Measurements from ENCODE around the gene H6PD.

Gene H6PD

GRCh38 chr1:9261496-9261895, 26.9 kb downstream of the H6PD start:
- Histone ChIP-seq H3K36me3 (ENCODE audit: low read length) (no peaks in the 10 kb centered on the region), H3F3A (ENCODE audit: insufficient read depth) (0 out of 2 replicates have a peak, but pooled peaks cover 6% of the 10 kb centered on the region), H2AFZ (ENCODE audit: low read depth, low read length, severe bottlenecking) (no peak overlapping the region), H3K4me3 (ENCODE audit: insufficient read depth, low read length, poor library complexity, severe bottlenecking) (no peak overlapping the region), H3K27ac (ENCODE audit: low read depth, low read length) (no peak overlapping the region), H3K9me2 (replicated peaks; ENCODE audit: insufficient read depth, low read length) (no peaks in the 10 kb centered on the region), H3K9me3 (ENCODE audit: insufficient read depth, low read length) (peaks cover 21% of the 10 kb centered on the region), H3K9ac (ENCODE audit: low read length) (no peak overlapping the region), H3K4me2 (ENCODE audit: low read depth, low read length, poor library complexity, severe bottlenecking) (no peak overlapping the region), H3K27me3 (ENCODE audit: low read length) (no peaks in the 10 kb centered on the region), H3K79me2 (ENCODE audit: insufficient read depth, low read length) (no peaks in the 10 kb centered on the region), H4K20me1 (ENCODE audit: low read depth, low read length) (no peaks in the 10 kb centered on the region)
- TF ChIP-seq EZH2phosphoT487 (conservative IDR thresholded peaks at IDR 0.05; ENCODE audit: low read length), result no peak
- TF ChIP-seq, protein P1, sequence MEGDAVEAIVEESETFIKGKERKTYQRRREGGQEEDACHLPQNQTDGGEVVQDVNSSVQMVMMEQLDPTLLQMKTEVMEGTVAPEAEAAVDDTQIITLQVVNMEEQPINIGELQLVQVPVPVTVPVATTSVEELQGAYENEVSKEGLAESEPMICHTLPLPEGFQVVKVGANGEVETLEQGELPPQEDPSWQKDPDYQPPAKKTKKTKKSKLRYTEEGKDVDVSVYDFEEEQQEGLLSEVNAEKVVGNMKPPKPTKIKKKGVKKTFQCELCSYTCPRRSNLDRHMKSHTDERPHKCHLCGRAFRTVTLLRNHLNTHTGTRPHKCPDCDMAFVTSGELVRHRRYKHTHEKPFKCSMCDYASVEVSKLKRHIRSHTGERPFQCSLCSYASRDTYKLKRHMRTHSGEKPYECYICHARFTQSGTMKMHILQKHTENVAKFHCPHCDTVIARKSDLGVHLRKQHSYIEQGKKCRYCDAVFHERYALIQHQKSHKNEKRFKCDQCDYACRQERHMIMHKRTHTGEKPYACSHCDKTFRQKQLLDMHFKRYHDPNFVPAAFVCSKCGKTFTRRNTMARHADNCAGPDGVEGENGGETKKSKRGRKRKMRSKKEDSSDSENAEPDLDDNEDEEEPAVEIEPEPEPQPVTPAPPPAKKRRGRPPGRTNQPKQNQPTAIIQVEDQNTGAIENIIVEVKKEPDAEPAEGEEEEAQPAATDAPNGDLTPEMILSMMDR (IDR thresholded peaks at IDR 0.05; ENCODE audit: insufficient read depth, low read length, poor library complexity, severe bottlenecking), result no peak

DNA sequence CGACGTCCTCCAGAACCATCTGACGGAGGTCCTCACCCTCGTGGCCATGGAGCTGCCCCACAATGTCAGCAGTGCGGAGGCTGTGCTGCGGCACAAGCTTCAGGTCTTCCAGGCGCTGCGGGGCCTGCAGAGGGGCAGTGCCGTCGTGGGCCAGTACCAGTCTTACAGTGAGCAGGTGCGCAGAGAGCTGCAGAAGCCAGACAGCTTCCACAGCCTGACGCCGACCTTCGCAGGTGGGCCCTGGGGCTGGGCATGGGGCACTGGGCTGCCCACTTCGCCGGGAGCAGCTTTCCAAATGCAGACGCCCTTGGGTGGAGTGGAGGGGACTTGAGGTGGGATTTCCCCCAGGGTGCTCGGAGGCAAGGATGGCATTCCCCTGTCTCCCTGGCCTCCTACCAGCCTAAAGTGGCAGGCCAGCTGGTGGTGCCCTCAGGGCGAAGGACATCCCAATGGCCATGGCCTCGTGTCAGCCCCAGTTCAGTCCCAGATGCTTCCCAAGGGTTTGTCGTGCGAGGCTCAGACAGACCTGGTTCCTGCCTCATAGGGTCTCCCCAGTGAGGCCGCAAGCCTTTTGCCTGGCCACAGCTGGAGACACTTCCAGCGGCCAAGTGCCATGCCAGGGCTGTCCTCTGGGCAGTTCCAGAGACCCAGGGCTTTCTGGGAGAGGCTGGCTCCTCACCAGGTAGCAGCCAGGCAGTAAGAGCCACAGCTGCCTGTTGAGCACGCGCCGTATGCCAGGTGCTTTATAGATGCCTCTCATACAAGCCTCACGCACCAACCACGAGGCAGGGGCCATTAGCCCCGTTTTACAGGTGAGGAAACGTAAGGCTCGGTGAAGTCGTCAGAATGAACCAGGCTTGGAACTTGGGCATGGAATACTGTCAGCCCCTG, 27.8 kb downstream of the H6PD start:
- H3K27me3 ChIP-seq (ENCODE audit: low read length), result no peaks in the 10 kb centered on the region
- no peak for TF ChIP-seq EZH2phosphoT487 (conservative IDR thresholded peaks at IDR 0.05; ENCODE audit: low read length)
- TF ChIP-seq, protein P1 (IDR thresholded peaks at IDR 0.05; ENCODE audit: insufficient read depth, low read length, poor library complexity, severe bottlenecking), result no peak
- H4K20me1 ChIP-seq (ENCODE audit: low read depth, low read length), result no peaks in the 10 kb centered on the region
- H3K4me2 ChIP-seq (ENCODE audit: low read depth, low read length, poor library complexity, severe bottlenecking), result no peak overlapping the region
- 0 out of 2 replicates have a peak, but pooled peaks cover 6% of the 10 kb centered on the region for H3F3A ChIP-seq (ENCODE audit: insufficient read depth)
- no peak overlapping the region for H2AFZ ChIP-seq (ENCODE audit: low read depth, low read length, severe bottlenecking)
- no peak overlapping the region for H3K27ac ChIP-seq (ENCODE audit: low read depth, low read length)
- no peaks in the 10 kb centered on the region for H3K36me3 ChIP-seq (ENCODE audit: low read length)
- no peak overlapping the region for H3K9ac ChIP-seq (ENCODE audit: low read length)
- no peak overlapping the region for H3K4me3 ChIP-seq (ENCODE audit: insufficient read depth, low read length, poor library complexity, severe bottlenecking)
- no peaks in the 10 kb centered on the region for H3K9me2 ChIP-seq (replicated peaks; ENCODE audit: insufficient read depth, low read length)
- H3K79me2 ChIP-seq (ENCODE audit: insufficient read depth, low read length), result no peaks in the 10 kb centered on the region
- peaks cover 21% of the 10 kb centered on the region for H3K9me3 ChIP-seq (ENCODE audit: insufficient read depth, low read length)

DNA sequence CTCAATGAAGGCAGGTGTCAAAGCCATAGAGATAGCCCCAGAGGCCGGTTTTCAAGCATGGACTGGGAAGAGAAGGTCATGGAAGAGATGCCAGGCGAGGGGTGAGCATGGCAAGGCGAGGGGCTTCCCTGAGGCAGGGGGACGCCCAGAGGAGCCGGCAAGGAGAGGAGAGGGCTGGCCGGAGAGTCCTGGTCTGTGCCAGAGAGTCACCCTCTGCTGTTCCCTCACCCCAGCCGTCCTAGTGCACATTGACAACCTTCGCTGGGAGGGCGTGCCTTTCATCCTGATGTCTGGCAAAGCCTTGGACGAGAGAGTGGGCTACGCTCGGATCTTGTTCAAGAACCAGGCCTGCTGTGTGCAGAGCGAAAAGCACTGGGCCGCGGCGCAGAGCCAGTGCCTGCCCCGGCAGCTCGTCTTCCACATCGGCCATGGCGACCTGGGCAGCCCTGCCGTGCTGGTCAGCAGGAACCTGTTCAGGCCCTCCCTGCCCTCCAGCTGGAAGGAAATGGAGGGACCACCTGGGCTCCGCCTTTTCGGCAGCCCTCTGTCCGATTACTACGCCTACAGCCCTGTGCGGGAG, 28.8 kb downstream of the H6PD start:
- Histone ChIP-seq H3K9ac (ENCODE audit: low read length) (no peak overlapping the region), H4K20me1 (ENCODE audit: low read depth, low read length) (no peaks in the 10 kb centered on the region), H3K9me3 (ENCODE audit: insufficient read depth, low read length) (peaks cover 18% of the 10 kb centered on the region), H3K27me3 (ENCODE audit: low read length) (no peaks in the 10 kb centered on the region), H3K4me2 (ENCODE audit: low read depth, low read length, poor library complexity, severe bottlenecking) (no peak overlapping the region), H3K4me3 (ENCODE audit: insufficient read depth, low read length, poor library complexity, severe bottlenecking) (no peak overlapping the region), H3K79me2 (ENCODE audit: insufficient read depth, low read length) (no peaks in the 10 kb centered on the region), H3K36me3 (ENCODE audit: low read length) (no peaks in the 10 kb centered on the region), H3F3A (ENCODE audit: insufficient read depth) (0 out of 2 replicates have a peak, but pooled peaks cover 4% of the 10 kb centered on the region), H3K9me2 (replicated peaks; ENCODE audit: insufficient read depth, low read length) (no peaks in the 10 kb centered on the region), H3K27ac (ENCODE audit: low read depth, low read length) (no peak overlapping the region), H2AFZ (ENCODE audit: low read depth, low read length, severe bottlenecking) (no peak overlapping the region)
- TF ChIP-seq, protein P1 (IDR thresholded peaks at IDR 0.05; ENCODE audit: insufficient read depth, low read length, poor library complexity, severe bottlenecking), result no peak
- no peak for TF ChIP-seq EZH2phosphoT487 (conservative IDR thresholded peaks at IDR 0.05; ENCODE audit: low read length)
